Measurements from ENCODE around the gene RABGGTA. TPM values are rescaled to one million over a fixed set of nuclear protein-coding genes. Genes with fewer than 3 reads are reported as not detected.

RABGGTA gene
- total RNA-seq, 4 donors from 2014 or later, result 29.8 to 44.8 (median 33.5) TPM

DNA sequence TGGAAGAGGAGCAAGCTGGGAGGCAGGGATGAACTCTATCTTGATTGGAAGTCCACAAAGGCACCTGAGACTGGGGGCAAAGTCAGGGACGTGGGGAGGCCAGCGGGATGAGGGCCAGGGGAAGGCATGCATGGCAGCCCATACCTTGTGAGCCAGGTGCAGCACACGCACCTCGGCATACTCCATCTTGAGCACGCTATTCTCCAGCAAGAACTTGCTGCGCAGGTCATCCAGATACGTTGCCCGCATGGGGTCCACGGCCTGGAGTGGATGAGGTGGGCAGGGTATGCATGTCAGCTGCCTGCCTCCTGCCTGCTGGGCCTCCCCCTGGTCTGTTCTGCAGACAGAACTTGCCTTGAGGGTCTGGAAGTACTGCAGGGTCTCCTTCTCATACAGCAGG lies 3.9 kb downstream of the RABGGTA start:
- H3K4me3 ChIP-seq (replicated peaks in 1 of 3), result no peak overlapping the region
- no peaks in the 10 kb centered on the region for H3K27me3 ChIP-seq
- peaks cover 13 to 17% of the 10 kb centered on the region in 2 donors for H3K36me3 ChIP-seq
- intact Hi-C loops (cut with DNase I), result no loop called here
- peaks cover 8 to 11% of the 10 kb centered on the region in 2 donors for H3K4me1 ChIP-seq
- TF ChIP-seq, protein P1, sequence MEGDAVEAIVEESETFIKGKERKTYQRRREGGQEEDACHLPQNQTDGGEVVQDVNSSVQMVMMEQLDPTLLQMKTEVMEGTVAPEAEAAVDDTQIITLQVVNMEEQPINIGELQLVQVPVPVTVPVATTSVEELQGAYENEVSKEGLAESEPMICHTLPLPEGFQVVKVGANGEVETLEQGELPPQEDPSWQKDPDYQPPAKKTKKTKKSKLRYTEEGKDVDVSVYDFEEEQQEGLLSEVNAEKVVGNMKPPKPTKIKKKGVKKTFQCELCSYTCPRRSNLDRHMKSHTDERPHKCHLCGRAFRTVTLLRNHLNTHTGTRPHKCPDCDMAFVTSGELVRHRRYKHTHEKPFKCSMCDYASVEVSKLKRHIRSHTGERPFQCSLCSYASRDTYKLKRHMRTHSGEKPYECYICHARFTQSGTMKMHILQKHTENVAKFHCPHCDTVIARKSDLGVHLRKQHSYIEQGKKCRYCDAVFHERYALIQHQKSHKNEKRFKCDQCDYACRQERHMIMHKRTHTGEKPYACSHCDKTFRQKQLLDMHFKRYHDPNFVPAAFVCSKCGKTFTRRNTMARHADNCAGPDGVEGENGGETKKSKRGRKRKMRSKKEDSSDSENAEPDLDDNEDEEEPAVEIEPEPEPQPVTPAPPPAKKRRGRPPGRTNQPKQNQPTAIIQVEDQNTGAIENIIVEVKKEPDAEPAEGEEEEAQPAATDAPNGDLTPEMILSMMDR (IDR thresholded peaks at IDR 0.05), result no peak
- TF ChIP-seq POLR2A (IDR thresholded peaks at IDR 0.05), result no peak
- no peak for DNase-seq
- H3K9me3 ChIP-seq, result no peaks in the 10 kb centered on the region
- H3K27ac ChIP-seq, result no peak overlapping the region
- 96 to 97% methylated on average over 6 to 9 of the region's 9 CpGs for WGBS, 2 donors

DNA sequence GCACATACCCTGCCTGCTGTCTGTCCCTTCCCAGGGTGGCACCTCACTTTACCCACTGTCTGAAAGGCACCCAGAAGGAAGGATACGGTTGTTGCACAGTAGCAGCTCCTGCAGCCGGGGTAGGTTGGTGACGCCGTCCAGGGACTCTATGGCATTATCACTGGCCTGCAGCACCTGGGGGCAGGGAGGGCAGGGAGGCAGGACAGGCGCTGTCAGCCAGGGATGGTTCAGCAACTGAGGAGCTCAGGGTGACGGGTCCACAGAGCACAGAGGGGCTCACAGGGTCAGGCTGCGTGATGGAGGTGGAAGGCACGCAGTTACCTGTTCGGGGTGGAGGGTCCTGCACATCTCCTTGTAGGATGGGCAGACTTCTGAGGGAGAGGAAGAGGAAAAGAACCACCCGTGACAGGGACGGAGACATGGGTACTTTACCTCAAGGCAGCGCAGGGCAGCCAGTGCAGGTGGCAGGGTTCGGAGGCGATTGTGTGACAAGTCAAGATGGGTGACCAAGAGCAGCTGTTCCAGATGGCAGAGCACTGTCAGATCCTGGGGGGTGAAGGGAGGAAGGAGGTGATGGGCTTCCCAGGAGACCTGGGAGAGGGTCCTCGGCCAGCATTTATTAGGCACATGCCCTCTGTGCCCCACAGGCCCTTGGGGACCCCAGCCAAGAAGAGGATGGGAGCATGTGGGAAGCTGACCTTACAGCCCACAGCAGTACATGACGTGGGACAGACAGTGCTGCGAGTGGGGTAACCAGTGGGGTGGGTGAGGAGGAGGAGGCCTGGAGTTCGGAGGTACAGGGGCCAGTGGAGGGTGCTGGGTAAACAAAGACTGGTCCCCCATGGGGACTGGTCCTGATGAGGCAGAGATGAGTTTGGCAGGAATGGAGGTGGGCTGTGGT lies 4.8 kb downstream of the RABGGTA start:
- Histone ChIP-seq H3K9me3 (no peaks in the 10 kb centered on the region), H3K27ac (no peak overlapping the region), H3K4me1 (peaks cover 4 to 5% of the 10 kb centered on the region in 2 donors), H3K27me3 (no peaks in the 10 kb centered on the region), H3K36me3 (peaks cover 13 to 17% of the 10 kb centered on the region in 2 donors), H3K4me3 (replicated peaks in 1 of 3) (no peak overlapping the region)
- no peak for TF ChIP-seq POLR2A (IDR thresholded peaks at IDR 0.05)
- TF ChIP-seq, protein P1 (IDR thresholded peaks at IDR 0.05), result no peak
- intact Hi-C loops (cut with DNase I), result no loop called here
- WGBS, 2 donors, result 90 to 91% methylated on average over 18 of the region's 18 CpGs
- no peak for DNase-seq

DNA sequence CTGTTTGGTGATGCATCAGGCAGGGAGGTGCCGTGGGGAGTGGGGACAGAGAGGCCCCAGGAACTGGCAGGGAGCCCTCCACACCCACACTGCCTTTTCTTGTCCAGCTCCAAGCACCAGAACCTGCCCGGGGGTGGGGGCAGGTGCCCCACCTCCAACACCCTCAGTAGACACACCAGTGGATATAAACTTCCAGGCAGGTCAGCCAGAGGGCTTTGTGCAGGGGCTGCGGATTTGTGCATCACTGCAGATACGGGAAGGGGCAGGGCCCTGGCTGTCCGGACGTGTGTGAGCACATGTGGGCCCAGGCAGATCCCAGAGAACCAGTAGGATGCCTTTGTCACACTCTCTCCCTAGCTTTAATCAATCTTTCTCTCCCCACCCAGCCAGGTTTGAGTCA lies 7.1 kb downstream of the RABGGTA start:
- no peak for DNase-seq
- Histone ChIP-seq H3K27me3 (no peaks in the 10 kb centered on the region), H3K4me3 (replicated peaks in 1 of 3) (no peak overlapping the region), H3K9me3 (no peaks in the 10 kb centered on the region), H3K27ac (no peak overlapping the region), H3K4me1 (peaks cover 7 to 9% of the 10 kb centered on the region in 2 donors), H3K36me3 (peaks cover 13 to 17% of the 10 kb centered on the region in 2 donors)
- intact Hi-C loops (cut with DNase I), result no loop called here
- TF ChIP-seq POLR2A (IDR thresholded peaks at IDR 0.05), result no peak
- TF ChIP-seq, protein P1 (IDR thresholded peaks at IDR 0.05), result no peak
- WGBS, 2 donors, result 78 to 89% methylated on average over 6 of the region's 6 CpGs

DNA sequence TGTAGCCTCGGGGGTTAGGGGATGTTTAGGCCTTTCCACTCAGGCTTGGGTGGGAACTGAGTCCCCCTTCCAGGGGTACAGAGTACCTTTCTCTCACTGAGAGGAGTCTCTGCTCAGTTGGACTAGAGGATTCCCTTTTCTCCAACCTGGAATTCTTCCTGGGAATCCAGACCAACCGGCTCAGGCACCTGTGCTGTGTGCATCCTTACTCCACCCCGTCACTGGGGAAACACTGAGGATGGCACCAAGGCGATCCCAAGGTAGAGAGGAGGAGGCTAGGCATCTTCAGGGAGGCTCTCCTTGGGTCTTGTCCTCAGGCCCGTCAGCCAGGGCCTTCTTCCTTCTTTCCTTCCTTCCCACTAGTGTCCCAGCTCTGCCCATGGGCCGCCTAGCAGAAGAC lies 7.5 kb downstream of the RABGGTA start:
- intact Hi-C loops (cut with DNase I), result no loop called here
- no peak for DNase-seq
- peaks cover 13 to 17% of the 10 kb centered on the region in 2 donors for H3K36me3 ChIP-seq
- no peak overlapping the region for H3K27ac ChIP-seq
- H3K4me3 ChIP-seq (replicated peaks in 1 of 3), result no peak overlapping the region
- 77 to 79% methylated on average over 6 of the region's 6 CpGs for WGBS, 2 donors
- H3K27me3 ChIP-seq, result no peaks in the 10 kb centered on the region
- peaks cover 12 to 14% of the 10 kb centered on the region in 2 donors for H3K4me1 ChIP-seq
- H3K9me3 ChIP-seq, result no peaks in the 10 kb centered on the region
- TF ChIP-seq, protein P1 (IDR thresholded peaks at IDR 0.05), result no peak
- no peak for TF ChIP-seq POLR2A (IDR thresholded peaks at IDR 0.05)
